HG03045 (cell line): ENCODE data around the gene PPFIA4.

Source experiments
- ATAC-seq: cut with Tn5 transposase; IDR thresholded peaks from one replicate; pipeline ENCODE4 v1.9.1; 2021; ENCODE audit warnings: mild to moderate bottlenecking, moderate library complexity; ENCODE audit not compliant: unreplicated experiment

Gene PPFIA4

GRCh38 chr1:203081465-203082230, 55.4 kb downstream of the PPFIA4 start:
- no peak for ATAC-seq

- no peak for ATAC-seq
Observed at GRCh38 chr1:203082231-203082505, 55.9 kb downstream of the PPFIA4 start.

GRCh38 chr1:203082571-203083462, 56.5 kb downstream of the PPFIA4 start:
- no peak for ATAC-seq

GRCh38 chr1:203083463-203083921, 57.2 kb downstream of the PPFIA4 start:
- ATAC-seq: no peak

GRCh38 chr1:203084588-203085527, 58.6 kb downstream of the PPFIA4 start:
- ATAC-seq: no peak

GRCh38 chr1:203085528-203086406, 59.5 kb downstream of the PPFIA4 start, which contains the start of gene MYOG:
Gene MYOG, minus strand, starts transcription at chr1:203086012. Its CDS starts 51 bp downstream, at chr1:203085961.
- no peak for ATAC-seq

- ATAC-seq: no peak
Observed at GRCh38 chr1:203086992-203087763, 60.9 kb downstream of the PPFIA4 start.

- no peak for ATAC-seq
Observed at GRCh38 chr1:203088441-203088840, 62.1 kb downstream of the PPFIA4 start.

- ATAC-seq: no peak
Observed at GRCh38 chr1:203089001-203089650, 62.8 kb downstream of the PPFIA4 start.

GRCh38 chr1:203089651-203090045, 63.4 kb downstream of the PPFIA4 start:
- no peak for ATAC-seq

GRCh38 chr1:203090421-203091198, 64.3 kb downstream of the PPFIA4 start:
- ATAC-seq: no peak

GRCh38 chr1:203091199-203091477, 64.8 kb downstream of the PPFIA4 start:
- ATAC-seq: no peak

GRCh38 chr1:203091761-203092330, 65.6 kb downstream of the PPFIA4 start:
- ATAC-seq: no peak

GRCh38 chr1:203093754-203094410, 67.6 kb downstream of the PPFIA4 start:
- no peak for ATAC-seq

GRCh38 chr1:203095061-203095690, 68.9 kb downstream of the PPFIA4 start:
- no peak for ATAC-seq

GRCh38 chr1:203096566-203096965, 70.3 kb downstream of the PPFIA4 start:
- no peak for ATAC-seq

GRCh38 chr1:203097001-203097400, 70.7 kb downstream of the PPFIA4 start:
- no peak for ATAC-seq
